HG02885 (cell line): ENCODE data around the gene TCF12.
"Not testable (repeated sequence)": the region's sequence is repeated elsewhere in the genome, so short reads cannot be mapped to it uniquely, and the experiment has no call there.

Experiments
- ATAC-seq: cut with Tn5 transposase; IDR thresholded peaks from one replicate; pipeline ENCODE4 v1.9.1; 2021; ENCODE audit warnings: mild to moderate bottlenecking; ENCODE audit not compliant: unreplicated experiment, poor library complexity

The TCF12 gene

DNA sequence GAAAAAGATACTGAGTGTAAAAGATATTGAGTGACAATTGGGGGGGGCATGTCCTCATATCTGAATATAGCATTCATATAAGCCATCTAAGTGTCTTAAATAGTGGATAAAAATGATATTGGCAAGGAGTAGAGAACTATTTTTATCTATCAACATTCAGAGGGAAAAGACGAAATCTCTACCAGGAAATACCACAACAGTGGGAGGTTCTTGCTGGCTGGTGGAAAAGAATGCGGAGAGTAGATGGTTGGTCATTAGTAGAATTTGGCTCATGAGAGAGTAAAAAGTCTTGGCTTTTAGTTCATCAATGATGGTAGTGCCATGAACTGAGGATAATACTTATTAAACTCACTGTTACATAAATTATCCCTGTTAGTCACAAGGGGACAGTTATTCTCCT is 4.8 kb upstream of the TCF12 start:
- no peak for ATAC-seq

DNA sequence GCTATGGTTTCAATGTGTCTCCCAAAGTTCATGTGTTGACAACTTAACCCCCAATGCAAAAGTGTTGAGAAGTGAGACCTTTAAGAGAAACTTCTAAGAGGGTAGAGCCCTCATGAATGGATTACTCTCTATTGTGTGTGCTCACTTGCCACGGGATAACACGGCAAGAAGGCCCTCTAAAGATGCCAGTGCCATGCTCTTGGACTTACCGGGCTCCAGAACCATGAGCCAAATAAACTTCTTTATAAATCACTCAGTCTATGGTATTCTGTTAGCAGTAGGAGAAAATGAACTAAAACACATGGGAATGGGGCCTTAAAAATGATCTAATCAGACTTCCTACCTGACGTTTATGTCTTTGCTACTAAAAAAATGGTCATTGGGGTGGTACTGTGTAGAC is 2.6 kb upstream of the TCF12 start:
- no peak for ATAC-seq

DNA sequence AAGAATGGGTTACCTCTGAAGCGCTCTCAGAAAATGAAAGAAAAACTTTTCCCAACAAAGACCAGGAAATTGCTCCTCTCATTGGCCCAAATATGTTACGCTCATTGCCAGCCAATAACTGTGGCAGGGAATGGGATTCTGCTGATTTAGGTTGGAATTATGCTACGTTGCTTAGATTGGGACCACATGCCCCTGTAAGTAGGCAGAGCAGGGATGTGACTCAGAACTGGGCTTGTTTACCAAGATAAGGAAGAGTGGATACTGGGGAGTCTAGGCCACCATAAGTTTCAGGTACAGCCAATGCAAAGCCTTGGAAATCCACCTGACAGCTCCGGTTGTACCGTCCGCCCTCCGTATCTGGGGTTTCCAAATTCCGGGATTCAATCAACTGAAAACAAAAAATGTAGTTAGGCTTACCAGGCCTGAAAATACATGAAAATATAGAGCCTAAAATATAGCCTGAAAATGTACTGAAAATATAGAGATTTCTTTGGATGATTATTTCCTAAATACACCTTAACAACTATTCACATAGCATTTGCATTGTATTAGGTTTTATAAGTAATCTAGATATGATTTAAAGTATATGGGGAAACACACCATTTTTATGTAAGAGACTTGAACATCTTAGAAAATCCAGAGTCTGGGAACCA is 1.5 kb upstream of the TCF12 start:
- no peak for ATAC-seq

DNA sequence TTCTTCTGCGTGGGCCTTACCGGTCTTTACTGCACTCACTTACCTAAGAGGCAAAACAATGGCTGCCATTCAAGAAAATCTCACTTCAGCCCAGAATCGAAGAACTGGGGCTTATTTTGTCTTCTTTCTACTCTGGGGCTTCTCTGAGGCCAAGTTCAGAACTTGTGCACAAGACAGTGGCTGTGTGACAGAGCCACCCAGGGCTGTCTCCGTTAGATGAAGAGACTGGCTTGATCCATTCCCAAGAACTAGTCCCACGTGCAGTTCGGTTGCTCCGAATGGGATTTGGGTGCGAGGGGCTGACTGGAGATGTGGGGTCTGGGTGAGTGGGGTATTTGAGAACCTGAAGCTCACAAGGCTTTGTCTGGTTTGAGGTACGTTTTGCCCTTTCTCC is 795 bp upstream of the TCF12 start:
- no peak for ATAC-seq

DNA sequence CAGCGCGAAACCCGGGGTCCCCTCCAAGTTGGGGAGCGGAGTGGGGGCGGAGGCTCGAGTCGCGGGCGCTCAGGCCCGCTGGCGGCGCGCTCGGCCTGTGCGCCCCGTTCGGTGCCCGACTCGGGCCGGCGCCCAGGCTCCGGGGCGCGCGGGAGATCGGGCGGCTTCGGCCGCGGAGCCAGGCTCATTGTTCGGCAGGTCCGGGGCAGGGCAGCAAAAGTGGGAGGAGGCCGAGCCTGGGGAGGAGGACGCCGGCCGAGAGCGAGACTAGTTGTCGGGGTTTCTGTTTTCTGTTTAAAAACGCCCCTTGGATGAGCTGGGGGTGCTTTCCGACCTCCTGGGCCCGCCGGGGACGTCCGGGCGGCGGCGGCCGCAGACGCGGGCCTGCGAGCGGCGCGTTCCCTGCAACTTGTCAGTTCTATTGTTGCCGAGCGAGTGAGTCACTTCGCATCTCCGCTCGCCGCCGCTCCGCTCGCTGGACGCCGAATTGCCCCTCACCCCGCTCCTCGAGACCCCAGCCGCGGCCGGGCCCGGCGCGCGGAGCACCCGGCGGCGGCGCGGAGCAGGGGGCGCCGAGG is 676 bp downstream of the TCF12 start:
- ATAC-seq = peak; percentile 25

DNA sequence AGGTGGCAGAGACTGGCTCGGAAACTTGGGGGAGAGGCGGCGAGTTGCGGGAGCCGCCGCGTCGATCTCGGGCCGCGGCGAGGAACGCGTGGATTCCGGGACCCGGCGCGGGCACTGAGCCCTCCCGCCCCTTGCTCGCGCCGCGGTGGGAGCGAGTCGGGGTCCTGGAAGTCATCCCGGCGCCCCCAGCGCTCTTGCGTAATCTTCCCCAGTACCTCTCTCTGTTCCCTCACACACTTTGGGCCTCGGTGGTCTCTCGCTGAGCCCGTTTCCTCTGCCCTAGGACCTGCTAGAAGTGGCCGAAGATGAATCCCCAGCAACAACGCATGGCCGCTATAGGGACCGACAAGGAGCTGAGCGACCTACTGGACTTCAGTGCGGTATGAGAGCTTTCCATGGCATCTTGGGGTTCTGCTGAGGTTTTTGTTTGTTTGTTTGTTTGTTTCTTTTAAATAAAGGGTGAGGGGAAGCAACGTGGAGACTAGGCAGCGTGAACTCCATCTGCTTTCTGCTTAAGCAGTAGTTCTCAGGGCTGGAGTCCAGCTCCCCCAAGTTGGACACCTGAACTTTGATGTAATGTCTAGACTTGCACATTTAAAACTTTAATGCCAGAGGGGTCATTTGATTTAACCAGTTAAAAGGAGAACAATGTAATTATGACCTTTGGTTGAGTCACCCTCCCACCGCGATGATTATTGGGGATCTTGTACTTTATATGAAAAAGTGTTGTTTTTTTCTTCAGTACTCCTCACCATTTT is 1.3 kb downstream of the TCF12 start:
- ATAC-seq = peak; percentile 11

DNA sequence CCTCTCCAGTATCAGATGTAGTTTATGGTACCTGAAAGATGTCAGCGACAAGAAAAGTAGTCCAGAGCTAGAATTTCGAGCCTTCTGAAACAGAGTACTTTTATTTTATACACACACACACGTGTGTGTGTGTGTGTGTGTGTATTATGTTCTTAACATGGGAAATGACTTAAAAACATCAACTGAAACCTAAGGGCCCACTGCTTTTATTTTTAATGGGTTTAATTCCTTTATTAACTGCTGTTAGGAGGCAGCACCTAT is 1.9 kb downstream of the TCF12 start:
- no peak for ATAC-seq

DNA sequence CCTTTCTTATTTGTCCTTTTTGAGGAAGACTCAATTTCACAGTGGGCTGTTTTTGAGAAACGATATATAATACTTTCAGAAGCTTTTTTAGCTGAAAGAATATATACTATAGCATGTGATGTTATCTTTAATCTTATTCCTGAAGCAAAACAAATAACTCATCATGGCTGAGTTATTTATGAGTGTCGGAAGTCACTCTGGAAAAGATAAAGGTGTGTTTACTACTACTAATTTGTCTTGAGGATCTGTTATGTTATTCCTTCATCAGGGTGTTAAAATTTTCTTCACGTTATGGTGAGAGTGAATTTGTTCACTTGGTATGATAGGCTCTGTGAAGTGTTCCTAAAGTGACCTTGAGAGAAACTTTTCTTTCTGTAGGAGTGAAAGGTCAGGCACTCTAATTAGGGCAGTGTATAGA is 4.7 kb downstream of the TCF12 start:
- ATAC-seq = no peak

DNA sequence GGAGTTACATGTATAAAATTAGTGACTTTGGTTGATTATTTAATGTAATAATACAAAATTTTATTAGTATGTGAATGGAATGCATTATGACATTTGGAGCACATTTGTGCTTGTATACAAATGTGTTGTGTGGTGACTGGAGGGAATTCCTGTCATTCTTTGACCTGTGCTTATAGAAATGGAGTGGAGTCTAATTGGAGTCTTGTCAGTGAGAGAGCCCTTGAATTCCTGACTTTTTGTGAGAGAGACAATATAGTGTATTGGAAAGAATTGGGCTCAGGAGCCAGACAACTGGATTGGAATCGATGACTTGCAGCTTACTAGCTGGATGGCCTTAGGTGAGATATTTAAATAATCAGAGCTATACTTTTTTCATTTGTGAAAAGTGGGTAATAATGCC is 9.4 kb downstream of the TCF12 start:
- no peak for ATAC-seq

DNA sequence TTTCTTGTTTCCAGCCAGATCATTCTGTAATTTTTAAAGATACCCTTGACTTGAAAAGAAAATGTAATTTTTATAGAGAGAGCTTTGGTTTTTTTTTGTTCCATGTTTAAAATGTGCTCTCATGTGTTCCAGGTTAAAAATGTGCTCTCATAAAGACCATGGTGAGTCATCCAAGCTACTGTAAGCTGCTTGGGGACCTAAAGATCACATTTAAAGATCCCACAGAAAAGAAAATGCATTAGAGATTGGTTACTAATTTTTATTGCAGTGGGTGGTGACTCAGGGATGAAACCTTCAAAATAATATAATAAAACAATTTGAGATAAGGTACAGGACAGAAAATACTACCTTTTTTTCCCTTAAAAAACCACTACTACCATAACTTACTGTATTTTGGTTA is 11.0 kb downstream of the TCF12 start:
- ATAC-seq = no peak

DNA sequence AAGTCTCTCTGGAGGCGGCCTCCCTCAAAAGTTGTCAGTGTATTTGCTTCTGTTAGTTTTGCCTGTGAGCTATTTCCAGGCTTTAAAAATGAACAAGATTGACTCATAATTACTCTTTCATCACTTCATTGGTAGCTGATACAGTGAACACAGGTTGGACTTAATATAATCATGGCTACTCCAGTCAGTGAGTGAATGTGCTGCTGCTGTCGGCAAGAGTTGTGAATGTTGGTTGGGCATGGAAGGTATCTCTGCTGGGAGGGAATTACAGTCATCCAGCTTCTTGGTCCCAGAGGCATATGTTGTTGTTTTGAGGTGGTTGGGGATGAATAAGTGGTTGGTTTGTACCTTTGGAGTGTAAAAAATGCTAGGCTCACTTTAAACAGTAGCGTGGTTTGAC is 11.5 kb downstream of the TCF12 start:
- no peak for ATAC-seq

DNA sequence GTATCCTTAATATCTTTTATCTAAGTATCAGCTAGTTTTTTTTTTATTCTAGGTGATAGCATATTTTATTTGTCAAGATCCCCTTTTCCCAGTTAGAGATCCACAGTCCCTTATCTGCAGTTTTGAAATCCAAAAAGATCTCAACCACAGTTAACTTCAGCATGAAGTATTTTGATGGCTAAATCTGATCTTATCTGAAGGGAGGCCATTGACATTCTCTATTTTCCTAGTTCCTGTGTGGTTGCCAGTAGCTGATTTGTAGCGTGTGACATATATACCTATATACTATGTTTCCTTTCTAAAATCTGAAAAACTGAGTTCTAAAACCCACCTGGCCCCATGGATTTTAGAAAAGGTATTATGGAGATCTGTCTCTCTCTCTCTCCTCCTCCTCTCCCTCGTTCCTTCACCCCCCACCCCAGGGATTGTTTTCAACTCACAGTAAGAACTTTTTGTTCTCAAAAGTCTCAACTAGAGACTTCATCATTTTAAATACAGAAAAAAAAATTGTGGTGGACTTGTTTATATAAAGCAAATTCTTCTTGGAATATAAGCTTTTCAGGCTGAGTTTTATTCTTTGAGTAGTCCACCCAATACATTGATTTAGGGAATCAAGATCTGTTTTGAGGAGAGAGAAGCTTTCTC is 12.3 kb downstream of the TCF12 start:
- ATAC-seq = no peak

DNA sequence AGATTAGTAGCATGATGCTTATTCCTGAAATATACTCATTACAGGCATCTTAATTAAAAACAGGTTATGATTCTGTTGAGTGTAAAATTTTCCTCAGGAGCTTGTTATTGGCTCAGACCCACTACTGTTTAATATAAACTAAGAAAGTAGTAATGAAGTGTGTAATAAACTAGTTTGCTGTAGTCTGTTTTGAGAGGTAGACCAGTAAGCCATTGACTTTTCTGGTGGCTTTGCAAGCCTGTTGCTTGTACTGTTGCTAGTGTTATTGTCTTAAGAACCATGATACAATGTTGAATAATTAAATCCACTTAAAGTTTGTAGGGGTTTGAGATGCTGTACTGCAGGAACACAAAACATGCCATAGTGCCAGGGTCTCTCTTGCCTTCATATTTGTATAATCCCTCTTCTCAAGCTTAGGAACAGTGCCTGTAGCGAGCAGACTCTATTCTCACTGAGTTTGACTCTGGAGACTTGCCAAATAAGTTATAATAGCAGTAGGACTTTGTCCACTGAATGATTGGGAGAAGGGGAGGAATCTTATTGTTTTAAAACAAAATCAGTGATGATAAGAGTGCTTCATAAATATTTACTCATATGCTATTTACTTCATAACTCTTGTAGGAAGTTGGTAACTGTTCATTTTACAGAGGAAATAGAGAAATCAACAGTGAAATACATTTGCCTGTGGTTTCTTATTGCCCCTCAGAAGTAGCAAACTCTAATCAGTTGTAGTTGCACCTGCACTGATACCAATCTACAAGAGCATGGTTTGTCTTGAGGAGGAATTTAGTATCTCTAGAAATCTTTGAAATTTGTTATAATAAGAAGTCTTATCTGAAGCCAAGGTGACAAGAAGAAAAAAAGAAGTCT is 13.4 kb downstream of the TCF12 start:
- ATAC-seq = no peak

DNA sequence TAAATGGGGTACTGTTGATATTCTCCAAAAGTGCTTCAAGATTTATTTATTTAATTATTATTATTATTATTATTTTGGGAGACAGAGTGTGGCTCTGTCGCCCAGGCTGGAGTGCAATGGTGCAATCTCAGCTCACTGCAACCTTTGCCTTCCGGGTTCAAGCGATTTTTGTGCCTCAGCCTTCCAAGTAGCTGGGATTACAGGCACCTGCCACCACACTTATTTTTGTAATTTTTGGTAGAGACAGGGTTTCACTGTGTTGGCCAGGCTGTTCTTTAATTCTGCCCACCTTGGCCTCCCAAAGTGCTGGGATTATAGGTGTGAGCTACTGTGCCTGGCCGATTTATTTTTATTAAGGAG is 14.0 kb downstream of the TCF12 start:
- ATAC-seq = not testable (repeated sequence)

DNA sequence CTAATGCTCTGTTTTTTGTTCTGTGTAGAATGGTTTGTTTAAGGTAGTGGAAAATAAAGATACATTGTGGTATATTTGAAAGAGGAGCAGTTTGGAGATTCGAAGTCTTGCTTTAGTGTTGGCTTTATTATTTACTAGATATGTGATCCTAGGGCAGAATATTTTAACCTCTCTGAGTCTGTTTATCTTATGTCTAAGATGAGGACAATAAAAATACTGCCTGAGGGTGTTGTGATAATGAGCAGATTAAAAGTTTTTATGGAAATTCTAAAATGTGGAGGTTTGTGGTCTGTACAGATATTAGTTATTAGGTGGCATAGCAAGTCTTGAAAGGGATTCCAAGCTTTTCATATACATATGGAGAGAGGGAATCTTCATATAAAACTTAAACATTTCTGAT is 15.0 kb downstream of the TCF12 start:
- no peak for ATAC-seq

DNA sequence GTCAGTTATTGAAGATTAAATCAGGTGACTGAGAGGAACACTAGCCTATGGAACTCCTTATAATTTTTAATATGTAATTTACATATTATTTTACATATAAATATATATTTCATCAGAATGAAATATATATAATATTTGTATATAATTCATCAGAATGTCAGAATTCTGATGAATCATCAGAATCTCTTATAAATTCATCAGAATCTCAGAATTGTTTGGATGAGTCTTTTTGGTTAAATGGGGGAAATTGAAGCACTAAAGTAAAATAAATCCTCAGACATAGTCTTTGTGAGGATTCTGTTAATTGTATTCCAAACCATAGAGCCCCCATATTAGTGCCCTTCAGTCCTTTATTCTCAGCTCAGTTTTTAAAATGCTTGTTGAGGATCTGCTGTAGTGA is 15.4 kb downstream of the TCF12 start:
- no peak for ATAC-seq

DNA sequence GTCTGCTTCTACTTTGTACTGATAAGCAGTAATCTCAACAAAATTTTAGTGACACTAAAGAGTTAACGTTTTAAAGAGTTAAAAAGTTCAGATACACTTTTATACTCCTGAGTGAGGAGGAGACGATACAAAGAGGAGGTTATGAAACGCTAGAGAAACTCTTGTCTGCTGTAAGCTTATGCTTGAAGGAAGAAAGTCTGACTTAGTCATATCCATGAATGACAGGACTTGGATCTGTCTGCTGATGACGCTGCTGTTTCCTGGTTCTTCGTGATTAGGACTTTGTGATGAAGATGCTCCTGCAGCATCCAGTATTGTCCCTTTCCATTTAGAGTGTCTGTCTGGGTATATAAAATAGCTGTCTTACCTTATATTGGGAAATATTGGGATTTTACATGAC is 15.8 kb downstream of the TCF12 start:
- ATAC-seq = no peak

DNA sequence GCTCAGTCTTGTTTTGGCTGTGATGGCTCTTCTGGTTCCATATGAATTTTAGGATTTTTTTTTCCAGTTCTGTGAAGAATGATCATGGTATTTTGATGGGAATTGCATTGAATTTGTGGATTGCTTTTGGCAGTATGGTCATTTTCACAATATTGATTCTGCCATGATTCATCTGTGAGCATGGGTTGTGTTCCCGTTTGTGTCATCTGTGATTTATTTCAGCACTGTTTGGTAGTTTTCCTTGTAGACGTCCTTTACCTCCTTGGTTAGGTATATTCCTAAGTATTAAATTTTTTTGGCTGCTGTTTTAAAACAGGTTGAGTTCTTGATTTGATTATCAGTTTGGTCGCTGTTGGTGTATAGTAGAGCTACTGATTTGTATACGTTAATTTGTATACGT is 18.5 kb downstream of the TCF12 start:
- no peak for ATAC-seq

DNA sequence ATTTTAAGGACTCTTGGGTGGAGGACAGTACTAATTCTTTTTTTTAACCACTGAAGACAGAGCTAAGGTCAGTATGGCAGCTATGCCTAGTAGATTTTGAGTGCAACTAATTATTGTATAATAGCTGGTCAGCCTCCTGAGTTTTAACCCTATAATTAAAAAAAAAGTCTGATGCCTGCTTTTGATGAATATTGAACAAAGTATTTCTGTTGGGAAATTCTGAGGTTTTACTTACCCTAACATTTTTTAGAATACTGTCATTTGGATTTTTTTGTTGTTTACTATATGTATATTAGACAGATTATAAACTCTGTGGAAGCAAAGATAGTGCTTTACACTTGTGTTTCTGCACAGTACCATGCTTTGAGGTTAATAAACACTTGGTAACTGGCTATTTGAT is 20.8 kb downstream of the TCF12 start:
- no peak for ATAC-seq

DNA sequence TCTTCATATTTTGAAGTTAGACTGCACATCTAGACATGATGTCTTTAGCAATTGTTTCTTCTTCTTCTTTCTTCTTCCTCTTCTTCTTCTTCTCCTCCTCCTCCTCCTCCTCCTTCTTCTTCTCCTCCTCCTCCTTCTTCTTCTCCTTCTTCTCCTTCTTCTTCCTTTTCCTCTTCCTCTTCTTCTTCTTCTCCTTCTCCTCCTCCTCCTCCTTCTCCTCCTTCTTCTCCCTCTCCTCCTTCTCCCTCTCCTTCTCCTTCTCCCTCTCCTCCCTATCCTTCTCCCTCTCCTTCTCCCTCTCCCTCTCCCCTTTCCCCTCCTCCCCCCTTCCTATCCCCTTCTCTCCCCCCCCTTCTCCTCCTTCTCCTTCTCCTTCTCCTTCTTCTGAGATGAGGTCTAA is 21.9 kb downstream of the TCF12 start:
- ATAC-seq = no peak

DNA sequence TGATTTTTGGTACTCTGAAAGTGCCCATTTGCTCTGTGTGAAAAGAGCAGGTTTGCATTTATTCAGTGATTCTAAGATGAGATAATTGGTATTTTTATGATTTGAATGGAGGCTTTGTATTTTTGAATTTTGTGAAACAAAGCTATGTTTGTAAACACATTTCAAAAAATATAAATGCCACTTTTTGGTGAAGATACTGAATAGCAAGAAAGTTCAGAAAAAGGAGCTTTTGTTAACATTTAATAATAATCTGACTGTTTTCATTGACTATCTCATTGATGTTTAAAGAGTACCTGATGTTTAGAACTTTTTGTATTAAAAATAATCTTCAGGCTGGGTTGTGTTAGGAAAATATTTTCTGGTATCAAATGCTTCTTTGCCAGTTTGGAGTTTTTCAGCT is 23.7 kb downstream of the TCF12 start:
- no peak for ATAC-seq
